Lung (tissue), 16 donors: ENCODE measurements around the gene SCN11A. TPM values are rescaled to one million over a fixed set of nuclear protein-coding genes. Genes with fewer than 3 reads are reported as not detected.

ENCODE experiments used
- ATAC-seq: fragments of 200-7000 bp; cut with Tn5 transposase; one replicate; pipeline ENCODE4 v1.9.1; 2020; ENCODE audit warnings: moderate number of reproducible peaks; ENCODE audit not compliant: insufficient read depth, low FRiP score
- DNase-seq, 3 donors: peaks; one replicate each; pipeline ENCODE4 v3.0.0-alpha.2; 2013 to 2017
- H3K27ac ChIP-seq, 2 donors: one replicate each; pipeline ENCODE4 v1.5.1; 2013; ENCODE audit warnings: mild to moderate bottlenecking in 2 of 2, moderate library complexity in 2 of 2, control low read depth in 1 of 2, inconsistent platforms in 1 of 2, low read depth in 1 of 2, low read length in 1 of 2
- H3K27me3 ChIP-seq, 3 donors: one replicate each; pipeline ENCODE4 v1.5.1; 2013; ENCODE audit warnings: low read length in 2 of 3; ENCODE audit not compliant: control insufficient read depth in 3 of 3, insufficient read depth in 3 of 3
- H3K36me3 ChIP-seq, 4 donors: one replicate each; pipeline ENCODE4 v1.5.1; 2013; ENCODE audit warnings: low read length in 4 of 4, mild to moderate bottlenecking in 1 of 4, moderate library complexity in 1 of 4; ENCODE audit not compliant: control insufficient read depth in 4 of 4, insufficient read depth in 4 of 4
- H3K4me1 ChIP-seq, 5 donors: one replicate each; pipeline ENCODE4 v1.5.1; 2013; ENCODE audit warnings: low read length in 5 of 5, mild to moderate bottlenecking in 2 of 5, moderate library complexity in 1 of 5; ENCODE audit not compliant: control insufficient read depth in 5 of 5, insufficient read depth in 5 of 5
- H3K4me3 ChIP-seq: one replicate; pipeline ENCODE4 v1.5.1; 2013; ENCODE audit warnings: mild to moderate bottlenecking, control low read depth, moderate library complexity
- H3K9ac ChIP-seq, 2 donors: one replicate each; pipeline ENCODE4 v1.5.1; 2013; ENCODE audit warnings: low read length in 2 of 2, control low read depth in 1 of 2; ENCODE audit not compliant: insufficient read depth in 1 of 2
- H3K9me3 ChIP-seq, 4 donors: one replicate each; pipeline ENCODE4 v1.5.1; 2013; ENCODE audit warnings: low read length in 3 of 4, mild to moderate bottlenecking in 1 of 4, moderate library complexity in 1 of 4; ENCODE audit not compliant: control insufficient read depth in 4 of 4, insufficient read depth in 3 of 4
- CTCF ChIP-seq: IDR thresholded peaks from 2 replicates; pipeline ENCODE4 v1.5.1; 2012; ENCODE audit warnings: mild to moderate bottlenecking; ENCODE audit errors: control extremely low read depth, extremely low read depth
- WGBS, 2 donors: extraction: QIAGEN DNeasy Blood & Tissue Kit; methylation state at CpG; one replicate each; pipeline ENCODE4 v1.1.7; 2013; 5-methylcytosine and 5-hydroxymethylcytosine counted together
- long read RNA-seq, 5 donors: transcript quantifications; one replicate each; lab custom pipeline, GENCODE V29; 2026
- polyA plus RNA-seq, 2 donors: library from polyadenylated mRNA; stranded (reverse); fragments of 200-250 nt; gene quantifications; one replicate each; pipeline ENCODE4 v1.2.1, GENCODE V29; 2013
- total RNA-seq, 2 donors: library from RNA; depleted of rRNA in 1 of 2; stranded (reverse); fragments of >200 nt in 1 of 2; gene quantifications; one replicate each; pipeline ENCODE4 v1.2.1, GENCODE V29; 2014 to 2021
- donor health status: control.
- donor health status: control.
- donor health status: Bipolar disorder and iron deficiency.
- donor health status: healthy.
- donor health status: DM: yes; HTN: yes; CAD: no.

The SCN11A gene
- total RNA-seq (under 1 TPM; 0.12 to 0.60 TPM), polyA plus RNA-seq (under 1 TPM; 0.04 to 0.06 TPM)
- long read RNA-seq, donor 1, result 0 reads
- long read RNA-seq, donor 2, result 0 reads
- long read RNA-seq, donor 3, result 0 reads
- long read RNA-seq, donor 4, result 0 reads
- long read RNA-seq, donor 5, result 0 reads

- WGBS, 2 donors, result 0 to 1% methylated on average over 58 to 68 of the region's 68 CpGs
- peak; percentile 96 for ATAC-seq
- TF ChIP-seq CTCF, result no peak
Measured at GRCh38 chr3:39051649-39052561, at the start of gene SCN11A, which contains the start of gene WDR48. SCN11A (minus strand) TSS chr3:39051944; CDS start chr3:38950362, 101,582 bp downstream. WDR48 (plus strand) TSS chr3:39052016; CDS start chr3:39052026, 10 bp downstream.

GRCh38 chr3:39101022-39101689 lies 49.4 kb upstream of the SCN11A start:
- ATAC-seq (no peak), DNase-seq (peak in 2 of 3 donors; percentile 6 to 16)
- 82 to 84% methylated on average over 5 of the region's 5 CpGs for WGBS, 2 donors
- H3K36me3 ChIP-seq, result peaks cover 6 to 51% (median 11%) of the 10 kb centered on the region in 4 donors
- H3K4me1 ChIP-seq, result peaks cover 4 to 20% (median 7%) of the 10 kb centered on the region in 5 donors
- H3K27me3 ChIP-seq, result no peaks in the 10 kb centered on the region
- no peak overlapping the region for H3K27ac ChIP-seq
- H3K9ac ChIP-seq, result no peak overlapping the region
- H3K9me3 ChIP-seq, result no peaks in the 10 kb centered on the region
- H3K4me3 ChIP-seq, result no peak overlapping the region
- TF ChIP-seq CTCF, result peak; percentile 42

More at GRCh38 chr3:39051649-39052561, at the start of gene SCN11A, which contains the start of gene WDR48:
- H3K4me3 ChIP-seq, result peak within 1 kb of the TSS; percentile 82
- H3K36me3 ChIP-seq, result no peaks in the 10 kb centered on the region
- no peaks in the 10 kb centered on the region for H3K9me3 ChIP-seq
- peak within 1 kb of the TSS; percentile 46 to 96 for H3K9ac ChIP-seq
- H3K27me3 ChIP-seq, result no peaks in the 10 kb centered on the region
- DNase-seq, result peak; percentile 97 to 99 (median 98)
- H3K27ac ChIP-seq, result peak within 1 kb of the TSS; percentile 82 to 84
- H3K4me1 ChIP-seq, result peaks cover 2 to 11% (median 7%) of the 10 kb centered on the region in 5 donors

- WGBS, 2 donors, result 94 to 95% methylated on average over 9 of the region's 9 CpGs
- peaks cover 0 to 17% (median under 1%) of the 10 kb centered on the region in 5 donors for H3K4me1 ChIP-seq
- ATAC-seq (no peak), DNase-seq (no peak)
- no peaks in the 10 kb centered on the region for H3K27me3 ChIP-seq
- H3K9ac ChIP-seq, result no peak overlapping the region
- no peaks in the 10 kb centered on the region for H3K9me3 ChIP-seq
- TF ChIP-seq CTCF, result no peak
- H3K27ac ChIP-seq, result no peak overlapping the region
- no peak overlapping the region for H3K4me3 ChIP-seq
- peaks cover 9 to 55% (median 12%) of the 10 kb centered on the region in 4 donors for H3K36me3 ChIP-seq
Measured at GRCh38 chr3:39100500-39100886, 48.7 kb upstream of the SCN11A start.
